ENCODE results near the gene GPA33.

DNA sequence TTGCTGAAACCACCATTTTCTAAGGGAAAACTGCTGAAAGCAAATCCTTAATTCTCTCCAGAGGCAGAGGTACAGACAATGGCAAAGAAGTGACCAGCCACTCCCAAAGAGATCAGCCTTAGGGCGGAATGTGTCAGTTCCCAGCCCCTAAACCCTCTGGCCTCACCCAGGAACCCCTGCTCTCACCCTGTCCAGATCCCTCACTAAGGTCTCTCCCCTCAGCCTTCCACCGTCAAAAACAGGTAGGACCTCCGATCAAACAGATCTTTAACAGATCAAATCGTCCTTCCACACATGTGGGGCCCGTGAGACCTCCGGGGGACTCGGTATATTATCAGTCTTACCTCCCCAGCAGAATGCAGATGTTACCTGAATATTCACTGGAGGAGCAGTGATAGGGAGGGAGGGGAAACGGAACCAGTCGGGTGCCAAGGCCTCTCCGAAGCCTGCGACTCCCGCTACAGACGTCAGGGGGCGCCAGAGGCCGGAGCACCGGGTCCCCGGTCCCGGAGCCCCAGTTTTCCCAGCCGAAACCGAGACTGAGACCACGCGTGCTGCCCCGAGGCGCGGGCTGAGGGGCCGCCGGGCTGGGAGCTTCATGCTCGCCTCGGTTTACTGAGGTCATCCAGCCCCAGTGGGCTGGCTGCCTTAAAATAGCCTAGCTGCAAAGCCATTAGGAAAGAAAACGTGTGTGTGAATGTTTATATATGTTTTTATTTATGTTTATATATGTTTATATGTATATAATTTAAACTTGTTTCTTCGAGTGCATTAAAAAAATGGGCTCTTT lies 23.6 kb downstream of the GPA33 start:
- TF ChIP-seq EP300 (IDR thresholded peaks at IDR 0.05; ENCODE audit: borderline replicate concordance) (no peak), CREB1 (IDR thresholded peaks at IDR 0.05; ENCODE audit: low read depth) (no peak), ZBTB7A (IDR thresholded peaks at IDR 0.05; ENCODE audit: low read depth) (no peak), EGR1 (IDR thresholded peaks at IDR 0.05) (no peak), YY1 (IDR thresholded peaks at IDR 0.05; ENCODE audit: low read depth) (no peak), CEBPB (IDR thresholded peaks at IDR 0.05) (no peak)
- TF ChIP-seq, protein P1, sequence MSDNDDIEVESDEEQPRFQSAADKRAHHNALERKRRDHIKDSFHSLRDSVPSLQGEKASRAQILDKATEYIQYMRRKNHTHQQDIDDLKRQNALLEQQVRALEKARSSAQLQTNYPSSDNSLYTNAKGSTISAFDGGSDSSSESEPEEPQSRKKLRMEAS (IDR thresholded peaks at IDR 0.05): peak; percentile 36; the same call in 1 of the 2 replicates
